Sigmoid colon (tissue), 7 donors: ENCODE results near the gene LINC00632. TPM values are rescaled to one million over a fixed set of nuclear protein-coding genes. Genes with fewer than 3 reads are reported as not detected.

Experiments
- DNase-seq: peaks from one replicate; pipeline ENCODE4 v3.0.0-alpha.2; 2019
- H3K27ac ChIP-seq, 4 donors: fragments of 200-600 bp; sonication (generic); one replicate each; pipeline ENCODE4 v1.5.1; 2016 to 2019; ENCODE audit warnings: mild to moderate bottlenecking in 1 of 4
- H3K27me3 ChIP-seq, 3 donors: fragments of 200-600 bp; sonication (generic); one replicate each; pipeline ENCODE4 v1.5.1; 2019; ENCODE audit warnings: mild to moderate bottlenecking in 1 of 3
- H3K36me3 ChIP-seq, 4 donors: fragments of 200-600 bp; sonication (generic); one replicate each; pipeline ENCODE4 v1.5.1; 2016 to 2019
- H3K4me1 ChIP-seq, 4 donors: fragments of 200-600 bp; sonication (generic); one replicate each; pipeline ENCODE4 v1.5.1; 2017 to 2019
- H3K4me3 ChIP-seq, 4 donors: fragments of 200-600 bp; sonication (generic); one replicate each; pipeline ENCODE4 v1.5.1; 2017 to 2019; ENCODE audit warnings: mild to moderate bottlenecking in 2 of 4, moderate library complexity in 1 of 4
- H3K9me3 ChIP-seq, 4 donors: fragments of 200-600 bp in 3 of 4; sonication (generic) in 3 of 4; one replicate each; pipeline versions ENCODE4 v1.5.1 to v1.6.1; 2013 to 2019
- EP300 ChIP-seq, 4 donors: sonication (generic); formaldehyde crosslinking; IDR thresholded peaks; one replicate each; pipeline ENCODE4 v1.6.1; 2017; ENCODE audit warnings: antibody characterized with exemption in 4 of 4
- POLR2A ChIP-seq, 2 donors: fragments of 450-650 bp; IDR thresholded peaks; one replicate each; pipeline ENCODE4 v1.6.1; 2016; ENCODE audit warnings: antibody characterized with exemption in 2 of 2, mild to moderate bottlenecking in 2 of 2, moderate library complexity in 2 of 2
- POLR2AphosphoS5 ChIP-seq, 4 donors: sonication (generic); formaldehyde crosslinking; IDR thresholded peaks; one replicate each; pipeline ENCODE4 v1.6.1; 2017; ENCODE audit warnings: antibody characterized with exemption in 4 of 4
- WGBS, 2 donors: extraction: QIAGEN DNeasy Blood & Tissue Kit; methylation state at CpG; one replicate each; pipeline ENCODE4 v1.1.7; 2013; 5-methylcytosine and 5-hydroxymethylcytosine counted together
- intact Hi-C: fragments of 100-400 bp; cut with DNase I; formaldehyde crosslinking; loops from one replicate; pipeline ENCODE4 v1.15.1; 2023
- polyA plus RNA-seq, 3 donors: library from polyadenylated mRNA; stranded (reverse); fragments of 200-250 nt; gene quantifications; one replicate each; pipeline ENCODE4 v1.2.3, GENCODE V29; 2013
- total RNA-seq, 4 donors: library from RNA; depleted of rRNA; stranded (reverse); fragments of >200 nt; gene quantifications; one replicate each; pipeline ENCODE4 v1.1.0, GENCODE V29; 2016
- TF ChIP-seq, protein P1 (sequence below), 4 experiments: fragments of 450-650 bp in 3 of 4; fragments of 200-600 bp in 1 of 4; IDR thresholded peaks; one replicate each; pipeline ENCODE4 v1.5.1; 2016 to 2019; ENCODE audit warnings: antibody characterized with exemption in 4 of 4, mild to moderate bottlenecking in 3 of 4, moderate library complexity in 2 of 4
- donor health status: healthy with polysubstance abuse.
- donor health status: Bipolar disorder and iron deficiency.
- donor health status: healthy.

The LINC00632 gene
- total and polyA plus RNA-seq, 7 donors = 1.8 to 105 (median 30.4) TPM; not detected in 1

DNA sequence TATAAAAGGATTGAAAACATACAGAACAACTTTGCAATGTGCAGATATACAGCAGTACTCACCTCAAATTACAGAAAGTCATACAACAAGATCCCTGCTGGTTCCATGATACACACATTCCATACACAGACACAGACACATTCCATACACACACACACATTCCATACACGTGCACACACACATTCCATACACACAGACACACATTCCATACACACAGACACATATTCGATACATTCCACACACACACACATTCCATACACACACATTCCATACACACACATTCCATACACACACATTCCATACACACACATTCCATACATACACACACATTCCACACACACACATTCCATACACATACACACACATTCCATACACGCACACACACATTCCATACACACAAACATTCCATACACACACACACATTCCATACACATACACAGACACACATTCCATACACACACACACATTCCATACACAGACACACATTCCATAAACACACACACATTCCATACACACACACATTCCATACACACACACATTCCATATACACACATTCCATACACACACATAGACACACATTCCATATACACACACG, 13.7 kb downstream of the LINC00632 start:
- no peaks in the 10 kb centered on the region for H3K4me1 ChIP-seq
- no peak overlapping the region for H3K4me3 ChIP-seq
- no peaks in the 10 kb centered on the region for H3K9me3 ChIP-seq
- DNase-seq = no peak
- H3K27ac ChIP-seq = no peak overlapping the region
- H3K27me3 ChIP-seq = no peaks in the 10 kb centered on the region
- intact Hi-C loops = loop anchor here (10.0 kb wide), 1 partner anchor 218 kb away; the partner anchor contains the start of gene SOX3
- WGBS, 2 donors = 47 to 65% methylated on average over 4 of the region's 4 CpGs
- no peak for TF ChIP-seq POLR2A (IDR thresholded peaks at IDR 0.05)
- TF ChIP-seq, protein P1, sequence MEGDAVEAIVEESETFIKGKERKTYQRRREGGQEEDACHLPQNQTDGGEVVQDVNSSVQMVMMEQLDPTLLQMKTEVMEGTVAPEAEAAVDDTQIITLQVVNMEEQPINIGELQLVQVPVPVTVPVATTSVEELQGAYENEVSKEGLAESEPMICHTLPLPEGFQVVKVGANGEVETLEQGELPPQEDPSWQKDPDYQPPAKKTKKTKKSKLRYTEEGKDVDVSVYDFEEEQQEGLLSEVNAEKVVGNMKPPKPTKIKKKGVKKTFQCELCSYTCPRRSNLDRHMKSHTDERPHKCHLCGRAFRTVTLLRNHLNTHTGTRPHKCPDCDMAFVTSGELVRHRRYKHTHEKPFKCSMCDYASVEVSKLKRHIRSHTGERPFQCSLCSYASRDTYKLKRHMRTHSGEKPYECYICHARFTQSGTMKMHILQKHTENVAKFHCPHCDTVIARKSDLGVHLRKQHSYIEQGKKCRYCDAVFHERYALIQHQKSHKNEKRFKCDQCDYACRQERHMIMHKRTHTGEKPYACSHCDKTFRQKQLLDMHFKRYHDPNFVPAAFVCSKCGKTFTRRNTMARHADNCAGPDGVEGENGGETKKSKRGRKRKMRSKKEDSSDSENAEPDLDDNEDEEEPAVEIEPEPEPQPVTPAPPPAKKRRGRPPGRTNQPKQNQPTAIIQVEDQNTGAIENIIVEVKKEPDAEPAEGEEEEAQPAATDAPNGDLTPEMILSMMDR (IDR thresholded peaks at IDR 0.05) = no peak
- TF ChIP-seq POLR2AphosphoS5 (IDR thresholded peaks at IDR 0.05) = no peak
- no peak for TF ChIP-seq EP300 (IDR thresholded peaks at IDR 0.05)
- H3K36me3 ChIP-seq = no peaks in the 10 kb centered on the region

DNA sequence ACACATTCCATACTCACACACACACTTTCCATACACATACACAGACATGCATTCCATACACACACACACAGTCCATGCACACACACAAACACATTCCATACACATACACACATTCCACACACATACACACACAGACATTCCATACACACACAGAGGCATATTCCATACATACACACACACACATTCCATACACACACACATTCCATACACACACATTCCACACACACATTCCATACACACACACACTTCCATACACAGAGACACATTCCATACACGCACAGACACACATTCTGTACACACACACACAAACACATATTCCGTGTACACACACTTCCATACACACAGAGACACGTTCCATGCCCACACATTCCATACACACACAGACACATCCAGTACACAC, 14.8 kb downstream of the LINC00632 start:
- 88 to 93% methylated on average over 3 of the region's 3 CpGs for WGBS, 2 donors
- Histone ChIP-seq H3K4me3 (no peak overlapping the region), H3K9me3 (no peaks in the 10 kb centered on the region), H3K4me1 (no peaks in the 10 kb centered on the region), H3K27me3 (no peaks in the 10 kb centered on the region), H3K36me3 (no peaks in the 10 kb centered on the region), H3K27ac (no peak overlapping the region)
- intact Hi-C loops = loop anchor here (10.0 kb wide), 1 partner anchor 220 kb away; the partner anchor contains the start of gene SOX3
- no peak for DNase-seq
- no peak for TF ChIP-seq POLR2A (IDR thresholded peaks at IDR 0.05)
- TF ChIP-seq, protein P1 (IDR thresholded peaks at IDR 0.05) = no peak
- TF ChIP-seq POLR2AphosphoS5 (IDR thresholded peaks at IDR 0.05) = no peak
- TF ChIP-seq EP300 (IDR thresholded peaks at IDR 0.05) = no peak

DNA sequence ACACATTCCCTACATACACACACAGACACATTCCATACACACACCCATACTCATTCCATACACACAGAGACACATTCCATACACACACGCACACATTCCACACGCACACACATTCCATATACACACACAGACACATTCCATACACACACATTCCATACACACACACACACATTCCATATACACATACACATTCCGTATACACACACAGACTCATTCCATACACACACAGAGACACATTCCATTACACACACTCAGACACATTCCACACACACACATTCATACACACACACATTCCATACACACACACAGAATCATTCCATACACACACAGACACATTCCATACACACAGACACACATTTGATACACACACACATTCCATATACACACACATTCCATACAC, 15.2 kb downstream of the LINC00632 start:
- no peaks in the 10 kb centered on the region for H3K4me1 ChIP-seq
- H3K27me3 ChIP-seq = no peaks in the 10 kb centered on the region
- no peak for TF ChIP-seq POLR2AphosphoS5 (IDR thresholded peaks at IDR 0.05)
- TF ChIP-seq EP300 (IDR thresholded peaks at IDR 0.05) = no peak
- TF ChIP-seq POLR2A (IDR thresholded peaks at IDR 0.05) = no peak
- TF ChIP-seq, protein P1 (IDR thresholded peaks at IDR 0.05) = no peak
- no peaks in the 10 kb centered on the region for H3K9me3 ChIP-seq
- intact Hi-C loops = loop anchor here (10.0 kb wide), 1 partner anchor 220 kb away; the partner anchor contains the start of gene SOX3
- H3K4me3 ChIP-seq = no peak overlapping the region
- no peak for DNase-seq
- WGBS, 2 donors = 71 to 74% methylated on average over 3 of the region's 3 CpGs
- H3K27ac ChIP-seq = no peak overlapping the region
- H3K36me3 ChIP-seq = no peaks in the 10 kb centered on the region

DNA sequence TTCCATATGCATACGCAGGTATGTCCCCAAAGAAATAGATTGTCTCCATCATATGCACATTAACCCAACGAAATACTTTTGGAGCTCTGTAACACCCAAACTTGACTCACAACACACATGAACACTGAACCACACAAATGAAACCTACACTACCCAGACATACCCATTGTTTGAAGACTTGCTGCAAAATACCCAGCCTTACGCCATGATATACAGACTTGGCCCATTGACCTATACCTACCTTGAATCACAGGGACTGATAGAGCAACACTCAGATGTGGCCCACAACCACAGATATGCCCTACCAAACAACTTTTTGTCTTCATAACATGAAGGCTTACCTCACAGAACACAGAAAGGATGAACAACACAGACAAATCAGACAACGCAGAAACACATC, 15.9 kb downstream of the LINC00632 start:
- 94 to 95% methylated on average over 4 of the region's 4 CpGs for WGBS, 2 donors
- intact Hi-C loops = loop anchor here (10.0 kb wide), 1 partner anchor 221 kb away; the partner anchor contains the start of gene SOX3

More for the DNA sequence above, 15.9 kb downstream of the LINC00632 start:
- Histone ChIP-seq H3K4me1 (no peaks in the 10 kb centered on the region), H3K4me3 (no peak overlapping the region), H3K27ac (no peak overlapping the region), H3K36me3 (no peaks in the 10 kb centered on the region), H3K9me3 (no peaks in the 10 kb centered on the region), H3K27me3 (no peaks in the 10 kb centered on the region)
- no peak for DNase-seq
- TF ChIP-seq POLR2AphosphoS5 (IDR thresholded peaks at IDR 0.05) (no peak), POLR2A (IDR thresholded peaks at IDR 0.05) (no peak), EP300 (IDR thresholded peaks at IDR 0.05) (no peak)
- TF ChIP-seq, protein P1 (IDR thresholded peaks at IDR 0.05) = no peak
